Endothelial cell of umbilical vein (primary cell): ENCODE results near the gene CXCR1. TPM values are rescaled to one million over a fixed set of nuclear protein-coding genes. Genes with fewer than 3 reads are reported as not detected.
A peak's percentile ranks its signal among the peaks of the same experiment; 100 is the strongest.

Experiments used
- BruUV-seq: library from RNA; stranded (reverse); fragments of 400-500 nt; replicated peaks from 2 replicates; lab custom pipeline; 2021; lab: Mats Ljungman, UMichigan
- CTCF ChIA-PET: fragments of 300-600, 350-600 bp; sonication (Branson Sonifier 250); formaldehyde crosslinking; loops from one replicate; lab custom pipeline; 2021; ENCODE audit warnings: antibody characterized with exemption, inconsistent platforms; lab: Charles Lee
- POLR2A ChIA-PET: fragments of 300-600, 350-600 bp; sonication (Branson Sonifier 250); formaldehyde crosslinking; loops from one replicate; lab custom pipeline; 2021; ENCODE audit warnings: antibody characterized with exemption, inconsistent platforms; lab: Charles Lee
- DNase-seq: peaks from one replicate; pipeline ENCODE4 v3.0.0-alpha.2; 2011; ENCODE audit warnings: low read depth, low spot score
- FAIRE-seq: peaks from 2 replicates; lab custom pipeline; 2011; peaks lifted over from hg19 to GRCh38; lab: Jason Lieb, UNC
- H2AFZ ChIP-seq: 2 replicates; pipeline ENCODE4 v1.6.0; 2012; ENCODE audit warnings: low read depth, low read length, control low read depth, inconsistent platforms
- H3K27ac ChIP-seq: 2 replicates; pipeline ENCODE4 v1.5.1; 2011; ENCODE audit warnings: low read depth, mild to moderate bottlenecking, control low read depth, low read length, moderate library complexity; ENCODE audit not compliant: insufficient read depth
- H3K27me3 ChIP-seq, 2 experiments: 2 replicates each; pipeline versions ENCODE4 v1.6.0 to v1.6.1; 2011; ENCODE audit warnings: low read length in 2 of 2, mixed read lengths in 1 of 2; ENCODE audit not compliant: control insufficient read depth in 2 of 2, insufficient read depth in 2 of 2
- H3K36me3 ChIP-seq, 2 experiments: 2 replicates in 1 of 2; 3 replicates in 1 of 2; pipeline ENCODE4 v1.5.1; 2011; ENCODE audit warnings: low read length in 2 of 2, mild to moderate bottlenecking in 1 of 2, moderate library complexity in 1 of 2; ENCODE audit not compliant: control insufficient read depth in 2 of 2, insufficient read depth in 2 of 2; ENCODE audit errors: extremely low read depth in 1 of 2
- H3K4me1 ChIP-seq: 3 replicates; pipeline ENCODE4 v1.5.1; 2011; ENCODE audit warnings: mild to moderate bottlenecking, low read length; ENCODE audit not compliant: control insufficient read depth, insufficient read depth; ENCODE audit errors: extremely low read depth
- H3K4me2 ChIP-seq: 2 replicates; pipeline ENCODE4 v1.6.1; 2011; ENCODE audit warnings: low read length, control low read depth, mixed read lengths; ENCODE audit not compliant: insufficient read depth
- H3K4me3 ChIP-seq, 3 experiments: fragments of 200-600 bp in 1 of 3; sonication (generic), shearing (Covaris generic) in 1 of 3; replicated peaks in 1 of 3; 2 replicates each; pipeline ENCODE4 v1.5.1; 2011 to 2016; ENCODE audit warnings: control low read depth in 3 of 3, low read length in 3 of 3, mild to moderate bottlenecking in 2 of 3, inconsistent platforms in 1 of 3, low read depth in 1 of 3, moderate library complexity in 1 of 3; ENCODE audit not compliant: insufficient read depth in 1 of 3
- H3K79me2 ChIP-seq: 2 replicates; pipeline ENCODE4 v1.6.0; 2012; ENCODE audit warnings: low read length, inconsistent platforms; ENCODE audit not compliant: control insufficient read depth, insufficient read depth
- H3K9ac ChIP-seq: replicated peaks from 2 replicates; pipeline ENCODE3; 2011; ENCODE audit warnings: low read length, control low read depth; ENCODE audit not compliant: insufficient read depth; ENCODE audit errors: extremely low read depth
- H3K9me1 ChIP-seq: replicated peaks from 3 replicates; pipeline ENCODE4 v1.6.0; 2011; ENCODE audit warnings: mild to moderate bottlenecking, low read length; ENCODE audit not compliant: control insufficient read depth, insufficient read depth; ENCODE audit errors: extremely low read depth
- H3K9me3 ChIP-seq: replicated peaks from 2 replicates; pipeline ENCODE4 v1.5.1; 2012; ENCODE audit warnings: low read length, inconsistent platforms; ENCODE audit not compliant: control insufficient read depth, insufficient read depth
- H4K20me1 ChIP-seq: replicated peaks from 2 replicates; pipeline ENCODE3; 2011; ENCODE audit warnings: mild to moderate bottlenecking, low read length; ENCODE audit not compliant: control insufficient read depth, insufficient read depth; ENCODE audit errors: extremely low read depth
- EZH2 ChIP-seq: IDR thresholded peaks from 2 replicates; pipeline ENCODE4 v1.6.1; 2012; ENCODE audit warnings: borderline replicate concordance, low read depth, mild to moderate bottlenecking, moderate library complexity, low read length, inconsistent platforms; ENCODE audit not compliant: severe bottlenecking
- JUN ChIP-seq: IDR thresholded peaks from 2 replicates; pipeline ENCODE4 v1.6.1; 2011; ENCODE audit warnings: borderline replicate concordance, low read depth; ENCODE audit not compliant: insufficient read length, insufficient read depth
- MYC ChIP-seq: IDR thresholded peaks from one replicate; pipeline ENCODE4 v1.6.1; 2011; ENCODE audit warnings: mild to moderate bottlenecking, low read depth, low read length
- POLR2A ChIP-seq: IDR thresholded peaks from 2 replicates; pipeline ENCODE4 v1.6.1; 2012; ENCODE audit warnings: low read depth, mild to moderate bottlenecking, control low read depth, low read length
- POLR2AphosphoS5 ChIP-seq: IDR thresholded peaks from 2 replicates; pipeline ENCODE4 v1.6.1; 2012; ENCODE audit warnings: low read depth, mild to moderate bottlenecking, control low read depth, low read length, moderate library complexity; ENCODE audit not compliant: insufficient read depth
- dilution Hi-C: fragments of 300-500 bp; cut with MboI; formaldehyde crosslinking; loops from one replicate; pipeline ENCODE4 v1.15.0; 2019; ENCODE audit warnings: low sequenced_read_pairs; ENCODE audit not compliant: extremely low pct_ligation_motif_present
- intact Hi-C: fragments of 100-400 bp; cut with micrococcal nuclease; formaldehyde crosslinking; loops from one replicate; pipeline ENCODE4 v1.10.0; 2022
- polyA plus RNA-seq, 4 experiments: library from polyadenylated mRNA; depleted of rRNA in 3 of 4; stranded (reverse) in 3 of 4; unstranded in 1 of 4; fragments of >200 nt; gene quantifications; 2 replicates each; pipeline versions ENCODE4 v1.2.1 to v1.2.3, GENCODE V29; 2011 to 2012; ENCODE audit warnings: missing spikeins in 1 of 4
- total RNA-seq: library from RNA; stranded (reverse); gene quantifications from 2 replicates; pipeline ENCODE4 v1.2.3, GENCODE V29; 2021
- TF ChIP-seq, protein P1 (sequence below): IDR thresholded peaks from 2 replicates; pipeline ENCODE4 v1.6.1; 2011; ENCODE audit not compliant: insufficient read depth, insufficient read length
- TF ChIP-seq, protein P2 (sequence below), 2 donors: IDR thresholded peaks; 1 replicate in 1 of 2; 2 replicates in 1 of 2; pipeline ENCODE4 v1.5.1; 2011; ENCODE audit warnings: low read length in 2 of 2, mild to moderate bottlenecking in 2 of 2, moderate library complexity in 2 of 2, control low read depth in 1 of 2, inconsistent platforms in 1 of 2, low read depth in 1 of 2; ENCODE audit not compliant: insufficient read depth in 1 of 2; ENCODE audit errors: extremely low read depth in 1 of 2

Gene CXCR1
- total and polyA plus RNA-seq, 2 donors (not counting 3 experiments of a cell fraction or from before 2014, with no cell fraction given), result not detected

DNA sequence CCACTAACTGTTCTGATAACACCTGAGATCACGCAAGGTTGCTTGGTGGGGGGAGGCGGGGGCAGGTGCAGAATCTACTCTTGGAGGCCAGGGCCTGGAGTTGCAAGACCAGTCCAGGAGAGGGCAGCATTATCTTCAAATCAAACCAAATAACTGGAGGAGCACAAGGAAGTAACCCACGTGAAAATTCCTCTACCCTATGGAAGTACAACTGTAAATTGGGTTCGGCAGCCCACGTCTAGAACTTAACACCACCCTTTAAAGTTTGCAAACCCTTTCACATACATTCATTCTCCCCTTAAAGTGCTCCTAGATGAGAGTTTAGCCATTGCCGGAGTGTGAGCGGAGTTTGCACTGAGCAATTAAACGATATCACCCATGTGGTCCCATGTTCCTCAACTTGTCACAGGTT is 19.6 kb upstream of the CXCR1 start:
- Histone ChIP-seq H3K27me3 (peaks cover 3 to 10% of the 10 kb centered on the region in 2 experiments), H3K36me3 (no peaks in the 10 kb centered on the region), H3K27ac (no peak overlapping the region), H2AFZ (peak overlapping the region; percentile 47), H3K4me2 (no peak overlapping the region), H3K79me2 (no peaks in the 10 kb centered on the region), H3K9me1 (no peaks in the 10 kb centered on the region), H3K4me3 (no peak overlapping the region), H3K9ac (no peak overlapping the region), H4K20me1 (no peaks in the 10 kb centered on the region), H3K4me1 (no peaks in the 10 kb centered on the region), H3K9me3 (no peaks in the 10 kb centered on the region)
- dilution Hi-C loops, result no loop called here
- FAIRE-seq (peak; percentile 90), DNase-seq (peak; percentile 73)
- no TSS peak for BruUV-seq
- intact Hi-C loops, result loop anchor here (1.0 to 5.0 kb wide), 7 partner anchors 31 to 281 kb away; partner anchors contain the start of genes AAMP, ARPC2 and PNKD
- ChIA-PET POLR2A (no interaction called here), CTCF (interaction anchor here (1.0 kb wide), 1 partner anchor 43 kb away, joined by 3 read pairs; no protein-coding TSS in a partner anchor)
- TF ChIP-seq, protein P1, sequence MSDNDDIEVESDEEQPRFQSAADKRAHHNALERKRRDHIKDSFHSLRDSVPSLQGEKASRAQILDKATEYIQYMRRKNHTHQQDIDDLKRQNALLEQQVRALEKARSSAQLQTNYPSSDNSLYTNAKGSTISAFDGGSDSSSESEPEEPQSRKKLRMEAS, result no peak
- no peak for TF ChIP-seq JUN
- no peak for TF ChIP-seq POLR2AphosphoS5
- TF ChIP-seq, protein P2, sequence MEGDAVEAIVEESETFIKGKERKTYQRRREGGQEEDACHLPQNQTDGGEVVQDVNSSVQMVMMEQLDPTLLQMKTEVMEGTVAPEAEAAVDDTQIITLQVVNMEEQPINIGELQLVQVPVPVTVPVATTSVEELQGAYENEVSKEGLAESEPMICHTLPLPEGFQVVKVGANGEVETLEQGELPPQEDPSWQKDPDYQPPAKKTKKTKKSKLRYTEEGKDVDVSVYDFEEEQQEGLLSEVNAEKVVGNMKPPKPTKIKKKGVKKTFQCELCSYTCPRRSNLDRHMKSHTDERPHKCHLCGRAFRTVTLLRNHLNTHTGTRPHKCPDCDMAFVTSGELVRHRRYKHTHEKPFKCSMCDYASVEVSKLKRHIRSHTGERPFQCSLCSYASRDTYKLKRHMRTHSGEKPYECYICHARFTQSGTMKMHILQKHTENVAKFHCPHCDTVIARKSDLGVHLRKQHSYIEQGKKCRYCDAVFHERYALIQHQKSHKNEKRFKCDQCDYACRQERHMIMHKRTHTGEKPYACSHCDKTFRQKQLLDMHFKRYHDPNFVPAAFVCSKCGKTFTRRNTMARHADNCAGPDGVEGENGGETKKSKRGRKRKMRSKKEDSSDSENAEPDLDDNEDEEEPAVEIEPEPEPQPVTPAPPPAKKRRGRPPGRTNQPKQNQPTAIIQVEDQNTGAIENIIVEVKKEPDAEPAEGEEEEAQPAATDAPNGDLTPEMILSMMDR (IDR thresholded peaks at IDR 0.05; ENCODE audit: extremely low read depth in 1 of 2, insufficient read depth in 1 of 2, low read depth in 1 of 2, low read length in 2 of 2), result peak; percentile 76 to 77

DNA sequence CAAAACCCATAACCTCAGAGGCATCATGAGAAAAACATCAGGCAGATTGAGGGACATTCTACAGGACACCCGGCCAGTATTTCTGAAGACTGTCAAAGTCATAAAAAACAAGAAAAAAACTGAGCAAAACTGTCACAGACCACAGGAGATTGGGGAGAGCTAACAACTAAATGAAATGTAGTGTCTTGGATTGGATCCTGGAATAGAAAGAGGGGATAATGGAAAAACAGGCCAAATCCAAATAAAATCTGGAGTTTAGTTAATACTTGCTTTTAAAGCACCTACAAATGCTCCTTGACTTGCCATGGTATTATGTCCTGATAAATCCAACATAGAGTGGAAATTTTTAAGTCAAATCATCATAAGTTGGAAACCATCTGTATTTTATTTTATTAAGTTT is 17.6 kb upstream of the CXCR1 start:
- no peaks in the 10 kb centered on the region for H3K4me1 ChIP-seq
- dilution Hi-C loops (no loop called here), intact Hi-C loops (no loop called here)
- peaks cover 5 to 14% of the 10 kb centered on the region in 2 experiments for H3K27me3 ChIP-seq
- no peaks in the 10 kb centered on the region for H3K9me3 ChIP-seq
- no peak overlapping the region for H3K4me3 ChIP-seq
- ChIA-PET POLR2A (no interaction called here), CTCF (interaction anchor here (1.0 kb wide), 1 partner anchor 16 kb away, joined by 3 read pairs; no protein-coding TSS in a partner anchor)
- no peak overlapping the region for H3K27ac ChIP-seq
- no peak overlapping the region for H2AFZ ChIP-seq
- no peaks in the 10 kb centered on the region for H3K36me3 ChIP-seq
- H3K9ac ChIP-seq, result no peak overlapping the region
- TF ChIP-seq POLR2A (no peak), MYC (no peak), EZH2 (no peak), JUN (no peak)
- no peaks in the 10 kb centered on the region for H3K79me2 ChIP-seq
- DNase-seq (no peak), FAIRE-seq (no peak)
- no peak overlapping the region for H3K4me2 ChIP-seq
- no TSS peak for BruUV-seq
- H3K9me1 ChIP-seq, result no peaks in the 10 kb centered on the region
- no peaks in the 10 kb centered on the region for H4K20me1 ChIP-seq
